ENCODE data around the gene SH3BP4. TPM values are rescaled to one million over a fixed set of nuclear protein-coding genes. Genes with fewer than 3 reads are reported as not detected.

SH3BP4 gene
- total RNA-seq, 2 experiments from 2014 or later = 0.06 TPM; not detected in 1

- Histone ChIP-seq H3K4me3 (ENCODE audit: low read depth, low read length, poor library complexity, severe bottlenecking) (no peak overlapping the region), H3K9me3 (ENCODE audit: low read length) (no peaks in the 10 kb centered on the region; the same call in 1 of the 2 replicates), H4K20me1 (ENCODE audit: insufficient read depth, low read length) (no peaks in the 10 kb centered on the region), H3K4me2 (ENCODE audit: low read length) (no peak overlapping the region), H3K4me1 (ENCODE audit: insufficient read depth, low read length, poor library complexity, severe bottlenecking) (no peaks in the 10 kb centered on the region), H2AFZ (ENCODE audit: low read length) (no peak overlapping the region), H3K27ac (ENCODE audit: low read depth, low read length, poor library complexity, severe bottlenecking) (no peak overlapping the region), H3K79me2 (ENCODE audit: insufficient read depth, low read depth, low read length) (no peaks in the 10 kb centered on the region), H3K36me3 (ENCODE audit: insufficient read depth, low read length) (no peaks in the 10 kb centered on the region), H3K9me2 (ENCODE audit: insufficient read depth, low read length) (no peaks in the 10 kb centered on the region)
- no peak for DNase-seq (ENCODE audit: low spot score)
- BruUV-seq (replicated peaks) = no TSS peak
- ChIA-PET CTCF (ENCODE audit: unreplicated experiment) (no interaction called here), POLR2A (no interaction called here)
- TF ChIP-seq EZH2phosphoT487 (IDR thresholded peaks at IDR 0.05; ENCODE audit: borderline replicate concordance, low read depth, low read length) = no peak
- no peak for TF ChIP-seq CTCF (conservative IDR thresholded peaks at IDR 0.05; ENCODE audit: low read length)
- intact Hi-C loops (cut with micrococcal nuclease; ENCODE audit: unreplicated experiment) = no loop called here
Observed at GRCh38 chr2:235078914-235079472, 127.2 kb downstream of the SH3BP4 start.

GRCh38 chr2:235080101-235080500 is 128.3 kb downstream of the SH3BP4 start:
- no peak for DNase-seq (ENCODE audit: low spot score)
- ChIA-PET POLR2A (no interaction called here), CTCF (ENCODE audit: unreplicated experiment) (no interaction called here)
- TF ChIP-seq CTCF (conservative IDR thresholded peaks at IDR 0.05; ENCODE audit: low read length) (no peak), EZH2phosphoT487 (IDR thresholded peaks at IDR 0.05; ENCODE audit: borderline replicate concordance, low read depth, low read length) (no peak)
- Histone ChIP-seq H4K20me1 (ENCODE audit: insufficient read depth, low read length) (no peaks in the 10 kb centered on the region), H3K4me3 (ENCODE audit: low read depth, low read length, poor library complexity, severe bottlenecking) (no peak overlapping the region), H3K4me2 (ENCODE audit: low read length) (no peak overlapping the region), H3K9me3 (ENCODE audit: low read length) (no peaks in the 10 kb centered on the region; the same call in 1 of the 2 replicates), H3K27ac (ENCODE audit: low read depth, low read length, poor library complexity, severe bottlenecking) (no peak overlapping the region), H3K9me2 (ENCODE audit: insufficient read depth, low read length) (no peaks in the 10 kb centered on the region), H3K4me1 (ENCODE audit: insufficient read depth, low read length, poor library complexity, severe bottlenecking) (no peaks in the 10 kb centered on the region), H3K36me3 (ENCODE audit: insufficient read depth, low read length) (no peaks in the 10 kb centered on the region), H3K79me2 (ENCODE audit: insufficient read depth, low read depth, low read length) (no peaks in the 10 kb centered on the region), H2AFZ (ENCODE audit: low read length) (no peak overlapping the region)
- BruUV-seq (replicated peaks) = no TSS peak
- intact Hi-C loops (cut with micrococcal nuclease; ENCODE audit: unreplicated experiment) = no loop called here

- no TSS peak for BruUV-seq (replicated peaks)
- Histone ChIP-seq H3K4me3 (ENCODE audit: low read depth, low read length, poor library complexity, severe bottlenecking) (no peak overlapping the region), H3K4me2 (ENCODE audit: low read length) (no peak overlapping the region), H3K9me3 (ENCODE audit: low read length) (no peaks in the 10 kb centered on the region; the same call in 1 of the 2 replicates), H3K36me3 (ENCODE audit: insufficient read depth, low read length) (no peaks in the 10 kb centered on the region), H3K4me1 (ENCODE audit: insufficient read depth, low read length, poor library complexity, severe bottlenecking) (no peaks in the 10 kb centered on the region), H3K79me2 (ENCODE audit: insufficient read depth, low read depth, low read length) (no peaks in the 10 kb centered on the region), H2AFZ (ENCODE audit: low read length) (no peak overlapping the region), H3K9me2 (ENCODE audit: insufficient read depth, low read length) (no peaks in the 10 kb centered on the region), H4K20me1 (ENCODE audit: insufficient read depth, low read length) (no peaks in the 10 kb centered on the region), H3K27ac (ENCODE audit: low read depth, low read length, poor library complexity, severe bottlenecking) (no peak overlapping the region)
- TF ChIP-seq CTCF (conservative IDR thresholded peaks at IDR 0.05; ENCODE audit: low read length) = no peak
- TF ChIP-seq EZH2phosphoT487 (IDR thresholded peaks at IDR 0.05; ENCODE audit: borderline replicate concordance, low read depth, low read length) = no peak
- DNase-seq (ENCODE audit: low spot score) = no peak
- intact Hi-C loops (cut with micrococcal nuclease; ENCODE audit: unreplicated experiment) = no loop called here
- ChIA-PET CTCF (ENCODE audit: unreplicated experiment) (no interaction called here), POLR2A (interaction anchor here (0.6 to 1.1 kb wide), 2 partner anchors 10 to 1075 kb away, joined by 3 read pairs; no protein-coding TSS in a partner anchor)
Observed at GRCh38 chr2:235082578-235083338, 130.9 kb downstream of the SH3BP4 start.
